Activated naive CD4-positive, alpha-beta T cell treated with anti-CD3 and anti-CD28 coated beads, Interleukin-2, amount 50 U/mL, for 24 hours (primary cell): Measurements from ENCODE around the gene SEMA5B.

Experiments used
- H3K27ac Mint-ChIP-seq: one replicate; pipeline ENCODE4 v1.8.0; 2021; ENCODE audit warnings: mild to moderate bottlenecking, mixed read lengths
- H3K27me3 Mint-ChIP-seq: one replicate; pipeline ENCODE4 v1.8.0; 2021; ENCODE audit warnings: mixed read lengths
- H3K36me3 Mint-ChIP-seq: one replicate; pipeline ENCODE4 v1.8.0; 2021; ENCODE audit warnings: mixed read lengths
- H3K4me1 Mint-ChIP-seq: one replicate; pipeline ENCODE4 v1.8.0; 2021; ENCODE audit warnings: mixed read lengths
- H3K4me3 Mint-ChIP-seq: one replicate; pipeline ENCODE4 v1.8.0; 2021; ENCODE audit warnings: mild to moderate bottlenecking, mixed read lengths
- H3K9me3 Mint-ChIP-seq: one replicate; pipeline ENCODE4 v1.8.0; 2021; ENCODE audit warnings: mixed read lengths

The SEMA5B gene

GRCh38 chr3:122913539-122914100 lies 113.9 kb downstream of the SEMA5B start:
- Mint-ChIP-seq H3K4me1 (peaks cover 9% of the 10 kb centered on the region), H3K9me3 (no peaks in the 10 kb centered on the region), H3K4me3 (no peak overlapping the region), H3K27ac (no peak overlapping the region), H3K36me3 (no peaks in the 10 kb centered on the region), H3K27me3 (peaks cover 11% of the 10 kb centered on the region)

- Mint-ChIP-seq H3K27ac (no peak overlapping the region), H3K27me3 (peaks cover 11% of the 10 kb centered on the region), H3K4me3 (no peak overlapping the region), H3K36me3 (no peaks in the 10 kb centered on the region), H3K4me1 (peaks cover 9% of the 10 kb centered on the region), H3K9me3 (no peaks in the 10 kb centered on the region)
These were observed 114.6 kb downstream of the SEMA5B start for GRCh38 chr3:122912772-122913538.

GRCh38 chr3:122911901-122912300 lies 115.7 kb downstream of the SEMA5B start:
- Mint-ChIP-seq H3K27ac (no peak overlapping the region), H3K4me1 (peaks cover 9% of the 10 kb centered on the region), H3K4me3 (no peak overlapping the region), H3K27me3 (peaks cover 11% of the 10 kb centered on the region), H3K36me3 (no peaks in the 10 kb centered on the region), H3K9me3 (no peaks in the 10 kb centered on the region)

GRCh38 chr3:122908251-122908650 lies 119.3 kb downstream of the SEMA5B start:
- Mint-ChIP-seq H3K27ac (no peak overlapping the region), H3K4me1 (no peaks in the 10 kb centered on the region)

GRCh38 chr3:122907471-122907870 lies 120.1 kb downstream of the SEMA5B start:
- Mint-ChIP-seq H3K4me1 (no peaks in the 10 kb centered on the region), H3K27me3 (peaks cover 9% of the 10 kb centered on the region), H3K27ac (no peak overlapping the region), H3K4me3 (no peak overlapping the region), H3K9me3 (peaks cover 11% of the 10 kb centered on the region), H3K36me3 (peaks cover 1% of the 10 kb centered on the region)

More at GRCh38 chr3:122908251-122908650, 119.3 kb downstream of the SEMA5B start:
- Mint-ChIP-seq H3K9me3 (peaks cover 11% of the 10 kb centered on the region), H3K27me3 (peaks cover 9% of the 10 kb centered on the region), H3K4me3 (no peak overlapping the region), H3K36me3 (peaks cover 1% of the 10 kb centered on the region)

- H3K9me3 Mint-ChIP-seq: peaks cover 11% of the 10 kb centered on the region
- H3K4me1 Mint-ChIP-seq: no peaks in the 10 kb centered on the region
- H3K4me3 Mint-ChIP-seq: no peak overlapping the region
- H3K27ac Mint-ChIP-seq: no peak overlapping the region
- peaks cover 2% of the 10 kb centered on the region for H3K27me3 Mint-ChIP-seq
- H3K36me3 Mint-ChIP-seq: peaks cover 1% of the 10 kb centered on the region
These were observed 124.4 kb downstream of the SEMA5B start for GRCh38 chr3:122903171-122903570.

GRCh38 chr3:122902326-122902725 lies 125.2 kb downstream of the SEMA5B start:
- no peak overlapping the region for H3K4me3 Mint-ChIP-seq
- H3K4me1 Mint-ChIP-seq: no peaks in the 10 kb centered on the region
- peaks cover 1% of the 10 kb centered on the region for H3K36me3 Mint-ChIP-seq
- H3K27me3 Mint-ChIP-seq: peaks cover 2% of the 10 kb centered on the region
- H3K27ac Mint-ChIP-seq: no peak overlapping the region
- H3K9me3 Mint-ChIP-seq: peaks cover 11% of the 10 kb centered on the region

- Mint-ChIP-seq H3K27ac (no peak overlapping the region), H3K4me3 (no peak overlapping the region), H3K4me1 (no peaks in the 10 kb centered on the region), H3K9me3 (no peaks in the 10 kb centered on the region), H3K27me3 (no peaks in the 10 kb centered on the region), H3K36me3 (no peaks in the 10 kb centered on the region)
These were observed 129.3 kb downstream of the SEMA5B start for GRCh38 chr3:122898298-122898697.

- Mint-ChIP-seq H3K4me1 (peaks cover 6% of the 10 kb centered on the region), H3K4me3 (no peak overlapping the region), H3K9me3 (no peaks in the 10 kb centered on the region), H3K27me3 (no peaks in the 10 kb centered on the region), H3K27ac (no peak overlapping the region), H3K36me3 (no peaks in the 10 kb centered on the region)
These were observed 133.6 kb downstream of the SEMA5B start for GRCh38 chr3:122893754-122894668.

- no peaks in the 10 kb centered on the region for H3K27me3 Mint-ChIP-seq
- H3K27ac Mint-ChIP-seq: no peak overlapping the region
- peaks cover 6% of the 10 kb centered on the region for H3K4me1 Mint-ChIP-seq
- no peaks in the 10 kb centered on the region for H3K9me3 Mint-ChIP-seq
- no peaks in the 10 kb centered on the region for H3K36me3 Mint-ChIP-seq
- no peak overlapping the region for H3K4me3 Mint-ChIP-seq
These were observed 134.3 kb downstream of the SEMA5B start for GRCh38 chr3:122893282-122893681.

GRCh38 chr3:122892118-122892960 lies 135.2 kb downstream of the SEMA5B start:
- Mint-ChIP-seq H3K4me3 (no peak overlapping the region), H3K9me3 (no peaks in the 10 kb centered on the region), H3K27ac (no peak overlapping the region), H3K36me3 (no peaks in the 10 kb centered on the region), H3K4me1 (peaks cover 6% of the 10 kb centered on the region), H3K27me3 (no peaks in the 10 kb centered on the region)

GRCh38 chr3:122890720-122891220 lies 136.8 kb downstream of the SEMA5B start:
- no peaks in the 10 kb centered on the region for H3K36me3 Mint-ChIP-seq
- no peak overlapping the region for H3K4me3 Mint-ChIP-seq

GRCh38 chr3:122890077-122890719 lies 137.4 kb downstream of the SEMA5B start:
- Mint-ChIP-seq H3K27ac (no peak overlapping the region), H3K27me3 (no peaks in the 10 kb centered on the region), H3K4me3 (no peak overlapping the region), H3K9me3 (no peaks in the 10 kb centered on the region), H3K4me1 (peaks cover 6% of the 10 kb centered on the region), H3K36me3 (no peaks in the 10 kb centered on the region)

More at GRCh38 chr3:122890720-122891220, 136.8 kb downstream of the SEMA5B start:
- Mint-ChIP-seq H3K27me3 (no peaks in the 10 kb centered on the region), H3K27ac (no peak overlapping the region), H3K4me1 (peaks cover 6% of the 10 kb centered on the region), H3K9me3 (no peaks in the 10 kb centered on the region)

GRCh38 chr3:122886946-122887345 lies 140.6 kb downstream of the SEMA5B start:
- H3K4me3 Mint-ChIP-seq: no peak overlapping the region
- H3K27ac Mint-ChIP-seq: no peak overlapping the region
- H3K36me3 Mint-ChIP-seq: no peaks in the 10 kb centered on the region
- no peaks in the 10 kb centered on the region for H3K9me3 Mint-ChIP-seq
- H3K4me1 Mint-ChIP-seq: peaks cover 6% of the 10 kb centered on the region
- H3K27me3 Mint-ChIP-seq: no peaks in the 10 kb centered on the region
